OCI-LY1 (cell line): ENCODE data around the gene SUPT5H.

Experiments
- H2AFZ ChIP-seq: fragments of 200-600 bp; sonication (generic), shearing (Covaris generic); 2 replicates; pipeline ENCODE4 v1.6.0; 2014; ENCODE audit warnings: antibody characterized with exemption, mild to moderate bottlenecking, low read length
- H3F3A ChIP-seq: fragments of 200-600 bp; sonication (generic), shearing (Covaris generic); 2 replicates; pipeline ENCODE4 v1.6.0; 2014; ENCODE audit warnings: mild to moderate bottlenecking, antibody characterized with exemption, low read length, moderate library complexity; ENCODE audit not compliant: insufficient read depth
- H3K27ac ChIP-seq: fragments of 200-600 bp; sonication (generic); 2 replicates; pipeline ENCODE4 v1.5.1; 2014; ENCODE audit warnings: low read length, mixed run types, mild to moderate bottlenecking, low read depth; ENCODE audit not compliant: poor library complexity, severe bottlenecking
- H3K27me3 ChIP-seq: fragments of 200-600 bp; sonication (generic); 2 replicates; pipeline ENCODE4 v1.6.0; 2014; ENCODE audit warnings: antibody characterized with exemption, mild to moderate bottlenecking, low read length, moderate library complexity; ENCODE audit not compliant: insufficient read depth
- H3K36me3 ChIP-seq: fragments of 200-600 bp; sonication (generic); 2 replicates; pipeline ENCODE4 v1.6.1; 2014; ENCODE audit warnings: mild to moderate bottlenecking, antibody characterized with exemption, low read length, moderate library complexity, mixed read lengths; ENCODE audit not compliant: insufficient read depth
- H3K4me1 ChIP-seq: fragments of 200-600 bp; sonication (generic); 2 replicates; pipeline ENCODE4 v1.5.1; 2014; ENCODE audit warnings: mild to moderate bottlenecking, low read length, moderate library complexity; ENCODE audit not compliant: insufficient read depth, severe bottlenecking
- H3K4me2 ChIP-seq: fragments of 200-600 bp; sonication (generic), shearing (Covaris generic); 2 replicates; pipeline ENCODE4 v1.6.1; 2014; ENCODE audit warnings: low read length
- H3K4me3 ChIP-seq: fragments of 200-600 bp; sonication (generic); 2 replicates; pipeline ENCODE4 v1.5.1; 2014; ENCODE audit warnings: low read length, low read depth, mild to moderate bottlenecking, mixed read lengths; ENCODE audit not compliant: poor library complexity, severe bottlenecking
- H3K79me2 ChIP-seq: fragments of 200-600 bp; shearing (Covaris generic); 2 replicates; pipeline ENCODE4 v1.6.1; 2016; ENCODE audit warnings: mixed run types, low read length, mixed read lengths; ENCODE audit not compliant: insufficient read depth
- H3K9ac ChIP-seq: fragments of 200-600 bp; sonication (generic), shearing (Covaris generic); 2 replicates; pipeline ENCODE4 v1.6.1; 2014; ENCODE audit warnings: mild to moderate bottlenecking, low read length, mixed read lengths
- H3K9me2 ChIP-seq: fragments of 200-600 bp; sonication (generic), shearing (Covaris generic); 2 replicates; pipeline ENCODE4 v1.6.1; 2014; ENCODE audit warnings: low read depth, mild to moderate bottlenecking, low read length, mixed read lengths
- H3K9me3 ChIP-seq: fragments of 200-600 bp; shearing (Covaris generic); 2 replicates; pipeline ENCODE4 v1.6.1; 2014; ENCODE audit warnings: low read length, mixed read lengths
- H4K20me1 ChIP-seq: fragments of 200-600 bp; sonication (generic), shearing (Covaris generic); 2 replicates; pipeline ENCODE4 v1.6.0; 2016; ENCODE audit warnings: mild to moderate bottlenecking, low read length; ENCODE audit not compliant: insufficient read depth
- EZH2 ChIP-seq: fragments of 200-600 bp; sonication (generic), shearing (Covaris generic); IDR thresholded peaks from 2 replicates; pipeline ENCODE4 v1.8.0; 2017; ENCODE audit warnings: borderline replicate concordance, mixed run types, mild to moderate bottlenecking, antibody characterized with exemption, low read length, moderate library complexity, mixed read lengths
- TF ChIP-seq, protein P1 (sequence below): fragments of 200-600 bp; sonication (generic), shearing (Covaris generic); IDR thresholded peaks from 2 replicates; pipeline ENCODE4 v1.5.1; 2017; ENCODE audit warnings: mild to moderate bottlenecking, antibody characterized with exemption, low read length, moderate library complexity, mixed read lengths

SUPT5H gene

GRCh38 chr19:39507715-39508364 is 62.5 kb downstream of the SUPT5H start:
- no peaks in the 10 kb centered on the region for H3F3A ChIP-seq
- H3K9ac ChIP-seq: peak overlapping the region; percentile 68
- peaks cover 10% of the 10 kb centered on the region for H3K4me1 ChIP-seq
- peaks cover 5% of the 10 kb centered on the region; the same call in 1 of the 2 replicates for H3K27me3 ChIP-seq
- TF ChIP-seq EZH2: no peak
- TF ChIP-seq, protein P1, sequence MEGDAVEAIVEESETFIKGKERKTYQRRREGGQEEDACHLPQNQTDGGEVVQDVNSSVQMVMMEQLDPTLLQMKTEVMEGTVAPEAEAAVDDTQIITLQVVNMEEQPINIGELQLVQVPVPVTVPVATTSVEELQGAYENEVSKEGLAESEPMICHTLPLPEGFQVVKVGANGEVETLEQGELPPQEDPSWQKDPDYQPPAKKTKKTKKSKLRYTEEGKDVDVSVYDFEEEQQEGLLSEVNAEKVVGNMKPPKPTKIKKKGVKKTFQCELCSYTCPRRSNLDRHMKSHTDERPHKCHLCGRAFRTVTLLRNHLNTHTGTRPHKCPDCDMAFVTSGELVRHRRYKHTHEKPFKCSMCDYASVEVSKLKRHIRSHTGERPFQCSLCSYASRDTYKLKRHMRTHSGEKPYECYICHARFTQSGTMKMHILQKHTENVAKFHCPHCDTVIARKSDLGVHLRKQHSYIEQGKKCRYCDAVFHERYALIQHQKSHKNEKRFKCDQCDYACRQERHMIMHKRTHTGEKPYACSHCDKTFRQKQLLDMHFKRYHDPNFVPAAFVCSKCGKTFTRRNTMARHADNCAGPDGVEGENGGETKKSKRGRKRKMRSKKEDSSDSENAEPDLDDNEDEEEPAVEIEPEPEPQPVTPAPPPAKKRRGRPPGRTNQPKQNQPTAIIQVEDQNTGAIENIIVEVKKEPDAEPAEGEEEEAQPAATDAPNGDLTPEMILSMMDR: no peak
- H3K36me3 ChIP-seq: no peaks in the 10 kb centered on the region
- H3K4me2 ChIP-seq: peak overlapping the region; percentile 71
- peak overlapping the region; percentile 67 for H3K4me3 ChIP-seq
- no peaks in the 10 kb centered on the region for H3K9me3 ChIP-seq
- no peak overlapping the region for H2AFZ ChIP-seq
- no peaks in the 10 kb centered on the region for H3K9me2 ChIP-seq
- no peaks in the 10 kb centered on the region for H3K79me2 ChIP-seq
- H3K27ac ChIP-seq: no peak overlapping the region
- H4K20me1 ChIP-seq: no peaks in the 10 kb centered on the region

DNA sequence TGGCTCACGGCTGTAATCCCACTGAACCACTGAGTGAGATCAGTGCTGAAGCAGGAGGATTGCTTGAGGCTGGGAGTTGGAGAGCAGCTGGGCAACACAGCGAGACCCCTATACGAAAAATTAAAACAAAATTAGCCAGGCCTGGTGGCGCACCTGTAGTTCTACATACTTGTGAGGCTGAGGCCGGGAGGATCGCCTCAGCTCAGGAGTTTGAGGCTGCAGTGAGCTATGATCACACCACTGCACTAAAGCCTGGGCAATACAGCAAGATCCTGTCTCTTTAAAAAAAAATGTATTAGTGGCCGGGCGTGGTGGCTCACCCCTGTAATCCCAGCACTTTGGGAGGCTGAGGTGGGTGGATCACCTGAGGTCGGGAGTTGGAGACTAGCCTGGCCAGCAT is 63.2 kb downstream of the SUPT5H start:
- Histone ChIP-seq H3K27me3 (peaks cover 2% of the 10 kb centered on the region; the same call in 1 of the 2 replicates), H3K27ac (no peak overlapping the region), H3F3A (no peaks in the 10 kb centered on the region), H3K4me1 (peaks cover 10% of the 10 kb centered on the region), H3K9me2 (no peaks in the 10 kb centered on the region), H4K20me1 (no peaks in the 10 kb centered on the region), H3K9me3 (no peaks in the 10 kb centered on the region), H3K79me2 (no peaks in the 10 kb centered on the region), H3K4me2 (no peak overlapping the region), H3K36me3 (no peaks in the 10 kb centered on the region), H2AFZ (no peak overlapping the region), H3K4me3 (no peak overlapping the region), H3K9ac (no peak overlapping the region)
- TF ChIP-seq, protein P1: no peak
- no peak for TF ChIP-seq EZH2

- peaks cover 10% of the 10 kb centered on the region for H3K4me1 ChIP-seq
- no peak overlapping the region for H3K4me2 ChIP-seq
- H3K9me2 ChIP-seq: no peaks in the 10 kb centered on the region
- H3K9me3 ChIP-seq: no peaks in the 10 kb centered on the region
- H3F3A ChIP-seq: no peaks in the 10 kb centered on the region
- no peak overlapping the region for H3K9ac ChIP-seq
- no peak for TF ChIP-seq EZH2
- TF ChIP-seq, protein P1: no peak
- H3K36me3 ChIP-seq: no peaks in the 10 kb centered on the region
- no peak overlapping the region for H3K27ac ChIP-seq
- H4K20me1 ChIP-seq: no peaks in the 10 kb centered on the region
- H3K4me3 ChIP-seq: no peak overlapping the region
- H2AFZ ChIP-seq: no peak overlapping the region
- H3K27me3 ChIP-seq: no peaks in the 10 kb centered on the region; the same call in 1 of the 2 replicates
- H3K79me2 ChIP-seq: no peaks in the 10 kb centered on the region
These were observed 63.9 kb downstream of the SUPT5H start for GRCh38 chr19:39509233-39509632.
